HUES48 (cell line): ENCODE data around the gene EML1.
A peak's percentile ranks its signal among the peaks of the same experiment; 100 is the strongest.
"Not testable (repeated sequence)": the region's sequence is repeated elsewhere in the genome, so short reads cannot be mapped to it uniquely, and the experiment has no call there.

Experiments used
- H3K27ac ChIP-seq: one replicate; pipeline ENCODE4 v1.7.0; 2013; ENCODE audit warnings: low read depth, low read length, inconsistent platforms
- H3K27me3 ChIP-seq: 2 replicates; pipeline ENCODE4 v1.6.1; 2013; ENCODE audit warnings: mild to moderate bottlenecking, low read length; ENCODE audit not compliant: control insufficient read depth, insufficient read depth
- H3K36me3 ChIP-seq: 2 replicates; pipeline ENCODE4 v1.6.1; 2013; ENCODE audit warnings: low read length; ENCODE audit not compliant: control insufficient read depth, insufficient read depth
- H3K4me1 ChIP-seq: 2 replicates; pipeline ENCODE4 v1.6.1; 2013; ENCODE audit warnings: mild to moderate bottlenecking, low read length; ENCODE audit not compliant: control insufficient read depth, insufficient read depth
- H3K4me3 ChIP-seq: 2 replicates; pipeline ENCODE4 v1.5.1; 2013; ENCODE audit warnings: mild to moderate bottlenecking, low read depth, low read length
- H3K9ac ChIP-seq: 2 replicates; pipeline ENCODE4 v1.6.1; 2013; ENCODE audit warnings: mild to moderate bottlenecking, low read depth, low read length, moderate library complexity
- H3K9me3 ChIP-seq: 2 replicates; pipeline ENCODE4 v1.6.1; 2013; ENCODE audit warnings: low read length; ENCODE audit not compliant: control insufficient read depth, insufficient read depth

EML1 gene

DNA sequence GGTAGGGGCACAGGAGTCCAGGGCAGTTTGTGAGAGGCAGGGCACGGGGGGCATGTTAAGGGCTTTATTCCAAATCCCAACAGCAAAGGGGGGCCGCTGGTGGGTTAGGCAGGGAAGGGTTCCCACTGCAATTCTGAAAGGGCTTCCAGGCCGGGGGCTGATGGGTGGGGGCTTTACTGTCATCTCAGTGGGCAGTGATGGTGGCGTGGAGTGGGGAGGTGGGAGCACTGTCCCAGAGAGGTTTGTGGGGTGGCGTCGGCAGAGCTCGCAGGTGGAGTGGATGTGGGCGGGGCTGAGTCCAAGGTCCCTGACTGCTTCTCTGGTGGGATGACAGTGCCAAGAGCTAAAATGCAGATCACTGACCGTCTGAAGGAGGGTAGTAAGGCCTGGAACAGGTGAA lies 150.4 kb downstream of the EML1 start:
- no peak overlapping the region for H3K27ac ChIP-seq
- H3K36me3 ChIP-seq = peaks cover 35% of the 10 kb centered on the region
- no peak overlapping the region for H3K9ac ChIP-seq
- no peak overlapping the region for H3K4me3 ChIP-seq
- H3K27me3 ChIP-seq = no peaks in the 10 kb centered on the region
- no peaks in the 10 kb centered on the region for H3K9me3 ChIP-seq
- 0 out of 2 replicates have a peak, but pooled peaks cover 8% of the 10 kb centered on the region for H3K4me1 ChIP-seq

DNA sequence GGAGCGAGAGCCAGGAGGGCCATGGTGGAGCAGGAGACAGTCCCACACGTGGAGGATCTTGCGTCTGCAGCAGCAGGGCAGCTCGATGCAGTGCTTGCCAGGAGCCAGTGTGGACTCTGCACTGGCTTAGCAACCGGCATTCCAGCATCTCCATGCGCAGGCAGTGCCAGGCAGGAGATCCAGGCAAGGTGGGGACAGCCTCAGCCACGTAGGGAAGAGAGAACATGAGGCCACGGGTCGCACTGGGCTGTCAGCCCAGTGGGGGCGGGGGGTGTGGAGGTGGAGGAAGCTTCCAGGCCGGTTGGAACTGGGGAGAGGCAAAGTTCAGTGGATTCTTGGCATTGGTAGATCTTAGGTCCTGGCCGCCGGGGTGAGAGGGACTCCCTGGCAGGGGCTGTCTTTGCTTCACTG lies 151.0 kb downstream of the EML1 start:
- no peaks in the 10 kb centered on the region for H3K9me3 ChIP-seq

DNA sequence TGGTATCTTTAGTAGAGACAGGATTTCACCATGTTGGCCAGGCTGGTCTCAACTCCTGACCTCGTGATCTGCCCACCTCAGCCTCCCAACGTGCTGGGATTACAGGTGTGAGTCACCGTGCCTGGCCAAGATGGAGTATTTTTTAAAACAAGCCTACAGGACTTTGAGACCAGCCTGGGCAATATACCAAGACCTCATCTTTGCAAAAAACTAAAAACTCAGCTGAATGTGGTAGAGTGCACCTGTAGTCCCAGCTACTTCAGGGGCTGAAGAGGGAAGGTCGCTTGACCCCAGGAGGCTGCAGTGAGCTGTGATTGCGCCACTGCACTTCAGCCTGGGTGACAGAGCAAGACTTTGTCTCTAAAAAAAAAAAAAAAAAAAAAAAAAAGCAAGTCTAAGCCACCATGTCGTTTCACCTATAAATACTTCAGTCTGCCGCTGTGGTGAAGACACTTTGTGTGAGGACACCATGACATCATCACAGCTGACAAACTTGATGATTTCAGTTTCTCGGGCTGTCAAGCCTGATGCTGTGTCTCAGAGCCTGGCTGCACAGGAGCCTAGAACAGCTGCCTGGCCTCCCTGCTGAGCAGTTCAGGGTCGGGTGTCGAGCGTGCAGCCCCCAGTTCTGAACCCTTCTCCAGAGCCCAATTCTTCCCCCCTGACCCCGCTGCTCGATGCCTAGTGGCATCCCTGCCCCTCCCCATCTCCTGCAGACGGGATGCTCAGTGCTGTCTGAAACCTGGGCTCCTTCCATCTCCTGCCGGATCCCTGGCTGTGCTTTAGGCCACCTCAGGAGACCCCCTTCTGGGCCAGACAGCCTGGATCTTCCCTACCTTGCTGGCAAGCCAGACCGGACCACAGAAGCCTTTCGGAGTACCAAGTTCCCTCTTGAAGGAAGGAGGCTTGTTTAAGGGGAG lies 152.8 kb downstream of the EML1 start:
- peaks cover 12% of the 10 kb centered on the region for H3K4me1 ChIP-seq
- peak overlapping the region; percentile 53; the same call in 1 of the 2 replicates for H3K4me3 ChIP-seq

More for the DNA sequence above, 151.0 kb downstream of the EML1 start:
- Histone ChIP-seq H3K27me3 (no peaks in the 10 kb centered on the region), H3K36me3 (peaks cover 35% of the 10 kb centered on the region), H3K4me3 (no peak overlapping the region), H3K4me1 (0 out of 2 replicates have a peak, but pooled peaks cover 8% of the 10 kb centered on the region), H3K9ac (no peak overlapping the region), H3K27ac (no peak overlapping the region)

DNA sequence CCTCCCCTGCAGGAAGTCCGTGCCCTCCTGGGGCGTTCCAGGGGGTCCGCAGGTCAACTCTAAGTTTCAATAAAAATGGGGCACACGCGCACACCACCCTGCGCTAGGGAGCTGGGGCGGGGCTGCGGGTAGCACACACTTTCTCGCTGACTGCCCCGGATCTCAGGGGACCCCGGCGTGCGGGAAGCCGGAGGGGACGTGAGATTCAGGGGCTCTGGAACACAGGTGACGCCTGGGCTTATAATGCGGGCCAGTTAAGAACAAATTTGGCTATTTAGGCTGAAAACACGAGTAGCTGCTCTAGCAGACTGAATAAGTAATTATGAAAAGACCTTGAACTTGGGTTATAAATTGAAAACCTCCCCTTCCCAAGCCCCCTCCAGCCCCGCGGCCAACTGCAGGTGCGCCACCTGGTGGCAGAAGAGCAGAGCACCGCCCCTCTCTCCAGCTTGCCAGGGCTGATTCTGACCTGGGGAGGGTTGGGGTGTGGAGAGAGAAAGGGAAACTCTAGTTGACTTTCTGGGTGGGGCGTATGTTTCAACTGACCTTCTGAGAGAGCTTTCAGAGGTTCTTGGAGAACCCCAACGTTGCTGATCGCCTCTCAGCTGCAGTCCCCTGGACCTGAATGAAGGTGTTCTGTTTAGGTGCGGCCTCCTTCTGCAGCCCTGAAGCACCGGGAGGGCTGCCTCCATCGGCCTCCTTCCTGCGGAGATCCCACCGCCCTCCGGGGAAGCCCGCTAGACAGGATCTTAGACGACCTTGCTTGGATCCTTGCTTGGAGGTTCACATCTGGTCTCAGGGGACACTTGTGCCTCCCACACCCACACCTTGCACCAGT lies 153.7 kb downstream of the EML1 start:
- H3K36me3 ChIP-seq = peaks cover 12% of the 10 kb centered on the region
- no peaks in the 10 kb centered on the region for H3K9me3 ChIP-seq
- no peaks in the 10 kb centered on the region for H3K27me3 ChIP-seq
- no peak overlapping the region for H3K27ac ChIP-seq
- peak overlapping the region; percentile 53; the same call in 1 of the 2 replicates for H3K4me3 ChIP-seq
- peaks cover 12% of the 10 kb centered on the region for H3K4me1 ChIP-seq
- no peak overlapping the region for H3K9ac ChIP-seq

More for the DNA sequence above, 152.8 kb downstream of the EML1 start:
- no peak overlapping the region for H3K9ac ChIP-seq
- H3K27me3 ChIP-seq = no peaks in the 10 kb centered on the region
- H3K9me3 ChIP-seq = no peaks in the 10 kb centered on the region
- H3K27ac ChIP-seq = no peak overlapping the region
- H3K36me3 ChIP-seq = peaks cover 19% of the 10 kb centered on the region

DNA sequence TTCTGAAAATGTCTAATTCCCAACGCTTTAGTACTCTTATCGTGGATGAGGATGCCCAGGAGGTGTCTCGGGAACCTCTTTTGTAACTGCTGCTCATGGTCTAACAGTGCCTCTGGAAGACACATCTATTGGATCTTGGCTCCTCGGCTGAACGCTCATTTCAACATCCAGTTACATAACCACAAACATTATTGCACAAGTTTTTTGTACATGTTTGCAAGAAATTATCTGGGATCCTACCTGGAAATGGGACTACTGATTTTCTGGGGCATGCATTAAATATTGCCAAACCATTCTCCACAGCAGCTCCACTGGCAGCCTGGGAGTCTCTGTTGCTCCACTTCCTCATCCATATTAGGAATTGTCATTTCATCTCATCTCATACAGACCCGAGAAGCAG lies 154.5 kb downstream of the EML1 start:
- Histone ChIP-seq H3K9ac (no peak overlapping the region), H3K4me1 (peaks cover 12% of the 10 kb centered on the region), H3K4me3 (no peak overlapping the region), H3K27me3 (no peaks in the 10 kb centered on the region), H3K36me3 (peaks cover 4% of the 10 kb centered on the region; the same call in 1 of the 2 replicates), H3K27ac (no peak overlapping the region), H3K9me3 (no peaks in the 10 kb centered on the region)

DNA sequence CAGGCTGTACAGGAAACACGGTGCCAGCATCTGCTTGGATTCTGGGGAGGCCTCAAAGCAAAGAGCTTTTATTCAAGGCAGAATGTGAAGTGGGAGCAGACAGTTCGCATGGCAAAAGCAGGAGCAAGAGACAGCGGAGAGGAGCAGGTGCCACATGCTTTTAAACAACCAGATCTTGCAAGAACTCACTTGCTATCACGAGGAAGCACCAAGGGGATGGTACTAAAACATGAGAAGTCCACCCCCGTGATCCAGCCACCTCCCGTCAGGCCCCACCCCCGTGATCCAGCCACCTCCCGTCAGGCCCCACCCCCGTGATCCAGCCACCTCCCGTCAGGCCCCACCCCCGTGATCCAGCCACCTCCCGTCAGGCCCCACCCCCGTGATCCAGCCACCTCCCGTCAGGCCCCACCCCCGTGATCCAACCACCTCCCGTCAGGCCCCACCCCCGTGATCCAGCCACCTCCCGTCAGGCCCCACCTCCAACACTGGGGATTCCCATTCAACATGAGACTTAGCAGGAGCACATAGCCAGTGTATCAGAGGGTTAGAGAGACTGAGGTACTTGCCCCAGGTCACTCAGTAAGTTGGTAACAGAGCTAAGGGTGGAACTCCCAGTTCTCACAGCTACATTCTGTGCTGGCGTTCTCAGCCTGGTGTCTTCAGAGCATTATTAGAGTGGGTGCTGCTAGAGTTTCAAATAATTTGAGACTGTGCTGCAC lies 156.0 kb downstream of the EML1 start:
- not testable (repeated sequence) for H3K36me3 ChIP-seq, H3K9ac ChIP-seq, H3K27ac ChIP-seq, H3K9me3 ChIP-seq, H3K27me3 ChIP-seq
- Histone ChIP-seq H3K4me3 (0 out of 2 replicates have a peak overlapping the region, but pooled peaks have one; percentile 16), H3K4me1 (peaks cover 12% of the 10 kb centered on the region)

DNA sequence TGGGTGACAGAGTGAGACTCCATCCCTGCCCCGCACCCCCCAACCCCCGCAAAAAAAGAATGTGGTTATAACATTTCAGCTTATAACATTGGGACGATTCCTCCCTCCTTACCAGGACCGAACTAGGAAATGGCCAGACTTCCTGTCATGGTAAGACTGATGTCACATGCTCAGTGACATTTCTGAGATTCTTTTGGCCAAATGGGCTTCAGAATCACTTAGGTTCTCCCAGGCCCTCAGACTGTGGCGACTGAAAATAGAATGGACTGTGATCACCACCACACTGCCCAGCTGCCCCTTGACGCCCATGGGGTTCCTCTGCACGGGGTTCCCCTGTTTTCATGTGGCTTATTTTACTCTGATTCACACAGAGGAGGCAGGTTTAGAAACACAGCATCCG lies 157.0 kb downstream of the EML1 start:
- Histone ChIP-seq H3K4me3 (no peak overlapping the region), H3K4me1 (peaks cover 12% of the 10 kb centered on the region), H3K36me3 (no peaks in the 10 kb centered on the region), H3K27ac (no peak overlapping the region), H3K27me3 (peaks cover 3% of the 10 kb centered on the region; the same call in 1 of the 2 replicates), H3K9ac (no peak overlapping the region), H3K9me3 (no peaks in the 10 kb centered on the region)

DNA sequence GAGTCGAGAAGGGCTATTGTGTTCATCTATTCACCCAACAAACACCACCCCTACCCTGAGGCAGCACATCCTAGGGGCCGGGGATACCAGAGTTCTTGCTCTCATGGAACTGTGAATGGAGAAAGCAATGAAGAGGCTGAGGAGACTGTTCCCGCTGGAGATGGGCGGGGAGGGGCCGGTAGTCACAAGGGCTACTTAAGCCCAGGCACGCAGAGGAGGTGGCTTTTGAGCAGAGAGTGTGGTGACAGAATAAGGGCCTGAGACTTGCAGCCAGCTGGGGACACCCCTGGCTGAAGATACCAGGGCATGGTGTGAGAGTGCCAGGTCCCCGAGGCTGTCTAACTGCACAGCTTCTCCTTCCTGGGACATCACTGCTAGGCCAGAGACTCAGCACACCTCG lies 157.9 kb downstream of the EML1 start:
- Histone ChIP-seq H3K27ac (no peak overlapping the region), H3K9ac (no peak overlapping the region), H3K36me3 (no peaks in the 10 kb centered on the region), H3K4me3 (no peak overlapping the region), H3K4me1 (peaks cover 11% of the 10 kb centered on the region), H3K27me3 (peaks cover 3% of the 10 kb centered on the region; the same call in 1 of the 2 replicates), H3K9me3 (no peaks in the 10 kb centered on the region)

DNA sequence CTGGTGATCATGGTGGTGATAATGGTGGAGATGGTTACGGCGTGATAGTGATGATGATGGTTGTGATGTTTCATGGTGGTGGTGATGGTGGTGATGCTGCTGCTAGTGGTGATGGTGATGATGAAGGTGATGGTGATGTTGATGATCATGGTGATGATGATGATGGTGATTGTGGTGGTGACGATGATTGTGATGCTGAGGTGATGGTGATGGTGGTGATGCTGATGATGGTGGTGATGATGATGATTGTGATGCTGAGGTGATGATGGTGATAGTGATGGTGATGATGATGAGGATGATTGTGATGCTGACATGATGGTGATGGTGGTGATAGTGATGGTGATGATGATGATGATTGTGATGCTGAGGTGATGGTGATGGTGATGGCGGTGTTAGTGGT lies 158.8 kb downstream of the EML1 start:
- H3K4me1 ChIP-seq = peaks cover 4% of the 10 kb centered on the region
- no peak overlapping the region for H3K27ac ChIP-seq
- no peaks in the 10 kb centered on the region for H3K36me3 ChIP-seq
- peaks cover 3% of the 10 kb centered on the region; the same call in 1 of the 2 replicates for H3K27me3 ChIP-seq
- no peak overlapping the region for H3K4me3 ChIP-seq
- H3K9me3 ChIP-seq = no peaks in the 10 kb centered on the region
- H3K9ac ChIP-seq = no peak overlapping the region

DNA sequence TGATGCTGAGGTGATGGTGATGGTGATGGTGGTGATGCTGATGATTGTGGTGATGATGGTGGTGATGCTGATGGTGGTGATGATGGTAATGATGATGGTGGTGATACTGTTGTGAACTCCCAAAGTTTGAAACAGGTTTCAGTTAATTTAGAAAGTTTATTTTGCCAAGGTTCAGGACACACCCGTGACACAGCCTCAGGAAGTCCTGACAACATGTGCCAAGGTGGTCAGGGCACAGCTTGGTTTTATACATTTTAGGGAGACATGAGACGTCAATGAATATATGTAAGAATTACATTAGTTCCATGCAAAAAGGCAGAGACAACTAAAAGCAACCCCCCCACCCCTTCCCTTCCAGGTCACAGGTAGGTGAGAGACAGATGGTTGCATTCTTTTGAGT lies 159.2 kb downstream of the EML1 start:
- H3K36me3 ChIP-seq = no peaks in the 10 kb centered on the region
- peaks cover 4% of the 10 kb centered on the region for H3K4me1 ChIP-seq
- no peak overlapping the region for H3K27ac ChIP-seq
- H3K9me3 ChIP-seq = no peaks in the 10 kb centered on the region
- H3K27me3 ChIP-seq = peaks cover 3% of the 10 kb centered on the region; the same call in 1 of the 2 replicates
- H3K9ac ChIP-seq = no peak overlapping the region
- H3K4me3 ChIP-seq = no peak overlapping the region
